ENCODE measurements around the gene DPM3.

The DPM3 gene

DNA sequence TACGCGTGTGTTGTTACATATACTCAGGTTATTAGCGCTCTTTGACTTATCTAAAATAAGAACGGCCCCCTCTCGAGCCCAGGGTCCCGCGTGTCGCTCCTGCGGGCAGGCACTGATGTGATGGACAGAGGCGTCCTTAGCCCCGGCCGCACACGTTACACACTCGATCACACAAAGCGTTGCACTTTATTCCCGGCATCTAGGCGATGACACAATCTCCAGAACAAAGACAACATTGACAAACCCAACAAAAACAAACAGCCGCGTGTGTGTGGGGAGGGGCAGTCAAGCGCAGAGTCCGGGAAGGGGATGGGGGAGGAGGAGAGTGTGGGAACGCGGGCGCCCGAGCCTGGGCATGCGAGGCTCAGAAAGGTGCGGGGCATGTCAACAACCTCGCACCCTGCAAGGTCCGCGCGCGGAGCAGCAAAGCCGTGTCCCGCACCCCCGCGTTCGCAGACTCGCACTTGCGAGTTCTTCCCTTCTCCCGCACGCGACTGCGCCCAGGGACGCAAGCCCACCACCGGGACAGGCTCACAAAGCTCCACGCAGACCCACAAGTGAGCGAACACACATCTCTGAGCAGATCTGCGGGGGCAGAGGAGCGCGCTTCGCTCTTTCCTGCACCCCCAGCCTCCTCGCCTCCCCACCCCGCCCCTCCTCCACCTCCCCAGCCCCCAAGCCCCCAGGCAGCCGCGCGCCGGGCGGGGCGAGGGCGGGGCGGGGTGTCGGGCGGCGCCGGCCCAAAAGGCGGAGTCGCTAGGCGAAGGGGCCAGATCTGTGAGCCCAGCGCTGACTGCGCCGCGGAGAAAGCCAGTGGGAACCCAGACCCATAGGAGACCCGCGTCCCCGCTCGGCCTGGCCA, 13.0 kb downstream of the DPM3 start, which contains the start of gene EFNA1:
Gene EFNA1 (plus strand): TSS at position 772 of the 862 bp plus-strand sequence. CDS start 102 bp downstream, outside the sequence.
- H3K4me3 ChIP-seq (ENCODE audit: low read depth, low read length), result peak within 1 kb of the TSS; percentile 45
- DNase-seq (ENCODE audit: low read depth, low spot score), result peak; percentile 39
- TF ChIP-seq, protein P1, sequence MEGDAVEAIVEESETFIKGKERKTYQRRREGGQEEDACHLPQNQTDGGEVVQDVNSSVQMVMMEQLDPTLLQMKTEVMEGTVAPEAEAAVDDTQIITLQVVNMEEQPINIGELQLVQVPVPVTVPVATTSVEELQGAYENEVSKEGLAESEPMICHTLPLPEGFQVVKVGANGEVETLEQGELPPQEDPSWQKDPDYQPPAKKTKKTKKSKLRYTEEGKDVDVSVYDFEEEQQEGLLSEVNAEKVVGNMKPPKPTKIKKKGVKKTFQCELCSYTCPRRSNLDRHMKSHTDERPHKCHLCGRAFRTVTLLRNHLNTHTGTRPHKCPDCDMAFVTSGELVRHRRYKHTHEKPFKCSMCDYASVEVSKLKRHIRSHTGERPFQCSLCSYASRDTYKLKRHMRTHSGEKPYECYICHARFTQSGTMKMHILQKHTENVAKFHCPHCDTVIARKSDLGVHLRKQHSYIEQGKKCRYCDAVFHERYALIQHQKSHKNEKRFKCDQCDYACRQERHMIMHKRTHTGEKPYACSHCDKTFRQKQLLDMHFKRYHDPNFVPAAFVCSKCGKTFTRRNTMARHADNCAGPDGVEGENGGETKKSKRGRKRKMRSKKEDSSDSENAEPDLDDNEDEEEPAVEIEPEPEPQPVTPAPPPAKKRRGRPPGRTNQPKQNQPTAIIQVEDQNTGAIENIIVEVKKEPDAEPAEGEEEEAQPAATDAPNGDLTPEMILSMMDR (IDR thresholded peaks at IDR 0.05; ENCODE audit: low read depth, low read length), result no peak
- in situ Hi-C loops (cut with HindIII; ENCODE audit: low sequenced_read_pairs), result no loop called here

DNA sequence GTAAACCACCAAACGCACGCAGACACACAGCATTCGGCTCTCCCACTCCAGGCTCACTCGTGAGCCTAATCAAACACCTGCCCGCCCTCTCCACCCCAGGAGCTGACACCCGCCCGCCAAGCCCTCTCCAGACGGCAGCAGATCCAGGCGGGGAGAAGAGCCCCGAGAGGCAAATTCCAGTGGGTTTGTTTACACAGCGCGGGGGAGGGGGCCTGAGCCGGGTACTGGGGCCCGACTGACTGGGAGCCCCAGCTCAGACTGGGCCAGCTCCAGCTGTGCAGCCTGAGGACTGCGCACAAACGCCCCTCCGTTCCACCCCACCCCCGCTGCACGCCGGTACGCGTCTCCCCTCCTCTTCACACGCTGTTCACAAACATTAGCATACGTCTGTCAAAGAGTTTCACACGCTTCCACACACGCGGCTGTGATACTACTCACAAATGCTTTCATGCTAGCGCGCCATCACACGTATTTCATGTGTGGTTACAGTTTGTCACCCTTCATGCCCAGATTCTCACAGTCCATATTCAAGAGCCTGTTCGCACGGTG, 13.7 kb downstream of the DPM3 start:
- TF ChIP-seq, protein P1 (IDR thresholded peaks at IDR 0.05; ENCODE audit: low read depth, low read length), result no peak
- DNase-seq (ENCODE audit: low read depth, low spot score), result peak; percentile 28
- in situ Hi-C loops (cut with HindIII; ENCODE audit: low sequenced_read_pairs), result no loop called here
- peak overlapping the region; percentile 2 for H3K4me3 ChIP-seq (ENCODE audit: low read depth, low read length)

DNA sequence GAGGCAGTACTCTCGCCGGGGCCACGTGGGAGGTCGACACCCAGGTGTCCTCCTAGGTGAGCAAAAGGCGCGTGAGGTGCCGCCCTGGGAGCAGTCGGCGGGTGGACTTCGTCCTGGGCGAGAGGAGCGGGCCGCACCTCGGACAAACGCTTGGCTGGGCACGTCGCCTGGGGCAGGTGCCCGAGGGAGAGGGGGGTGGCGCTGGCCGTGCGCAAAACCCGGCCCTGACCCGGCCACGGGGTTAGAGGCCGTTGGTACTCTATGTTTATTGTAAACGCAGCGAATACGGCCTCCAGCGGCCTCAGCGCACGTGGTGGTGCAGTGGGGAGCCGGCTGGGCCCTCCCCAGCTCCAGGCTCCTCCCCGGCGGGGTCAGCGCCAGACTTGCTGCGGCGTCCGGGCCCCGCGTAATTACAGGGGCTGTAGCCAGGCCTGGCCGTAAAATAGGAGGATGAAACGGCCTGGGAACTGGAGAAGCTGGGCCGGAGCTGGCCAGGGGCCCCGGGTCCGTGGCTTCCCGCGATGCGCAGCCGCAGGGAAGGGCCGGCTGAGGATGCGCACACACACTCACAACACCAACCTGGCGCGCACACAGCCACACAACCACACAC, 14.3 kb downstream of the DPM3 start:
- H3K4me3 ChIP-seq (ENCODE audit: low read depth, low read length), result no peak overlapping the region
- TF ChIP-seq, protein P1 (IDR thresholded peaks at IDR 0.05; ENCODE audit: low read depth, low read length), result no peak
- in situ Hi-C loops (cut with HindIII; ENCODE audit: low sequenced_read_pairs), result no loop called here
- no peak for DNase-seq (ENCODE audit: low read depth, low spot score)

DNA sequence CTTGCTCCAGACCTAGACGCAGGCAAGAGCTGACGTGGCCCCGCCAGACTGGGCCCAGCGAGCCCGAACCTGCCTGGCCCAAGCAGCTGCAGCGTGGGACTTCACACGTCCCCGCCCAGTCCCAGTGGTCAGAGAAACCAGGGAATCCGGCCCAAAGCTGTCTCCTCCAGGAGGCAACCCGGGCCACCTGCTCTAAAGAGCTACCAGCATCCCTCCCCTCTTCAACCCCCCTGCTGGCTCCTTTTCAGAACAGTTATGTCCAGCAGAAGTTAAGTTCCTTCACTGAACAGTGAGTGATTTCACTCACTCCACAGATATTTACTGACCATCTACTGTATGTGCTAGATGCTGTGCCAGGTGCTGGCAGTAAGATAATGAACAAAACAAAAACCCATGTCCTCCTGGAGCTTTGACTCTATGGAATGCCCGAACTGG, 14.8 kb downstream of the DPM3 start:
- TF ChIP-seq, protein P1 (IDR thresholded peaks at IDR 0.05; ENCODE audit: low read depth, low read length), result no peak
- no peak overlapping the region for H3K4me3 ChIP-seq (ENCODE audit: low read depth, low read length)
- in situ Hi-C loops (cut with HindIII; ENCODE audit: low sequenced_read_pairs), result no loop called here
- DNase-seq (ENCODE audit: low read depth, low spot score), result no peak

DNA sequence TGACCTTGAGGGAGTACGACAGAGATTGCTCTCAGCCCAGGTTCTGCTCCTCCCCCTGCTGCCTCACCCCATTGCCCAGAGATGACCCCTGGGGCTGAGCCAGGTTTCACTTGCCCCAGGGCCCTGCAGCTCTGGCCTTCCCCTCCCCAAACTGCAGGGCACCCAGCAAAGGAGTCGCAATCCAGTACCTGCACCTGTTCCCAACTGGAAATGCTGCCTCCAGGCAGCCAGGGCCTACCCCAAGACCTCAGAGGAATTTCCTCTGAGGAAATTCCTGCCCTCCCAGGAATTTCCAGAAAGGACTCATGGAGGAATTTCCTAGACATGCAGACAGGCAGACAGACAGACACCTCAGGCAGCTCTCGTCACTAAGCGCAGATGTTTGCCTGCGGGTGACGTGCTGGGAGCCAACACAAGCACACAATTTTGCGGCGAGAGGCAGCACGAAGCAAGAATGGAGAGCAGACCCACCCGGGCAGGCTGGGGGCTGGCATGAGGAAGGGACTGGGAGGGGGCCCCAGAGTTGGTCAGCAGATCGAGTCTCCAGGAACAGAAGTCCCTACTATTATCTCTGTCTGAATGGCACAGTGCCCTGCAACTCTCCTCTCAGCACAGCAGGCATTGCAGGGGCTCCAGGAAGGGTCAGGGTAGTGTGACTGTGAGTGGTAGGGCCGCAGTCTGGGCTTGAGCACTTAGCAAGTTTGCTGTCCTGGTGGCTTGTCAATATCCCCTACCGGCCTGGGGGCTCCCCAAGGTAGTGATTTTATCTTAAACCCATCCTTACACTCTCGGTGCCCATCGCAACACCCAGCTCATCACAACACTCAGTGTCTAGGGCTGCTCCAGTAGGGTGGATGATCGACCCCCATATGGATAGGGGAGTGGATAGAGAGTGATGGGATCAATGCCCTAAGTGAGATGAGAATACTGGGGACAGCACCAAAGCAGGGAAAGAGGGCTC, 15.5 kb downstream of the DPM3 start:
- no peak for DNase-seq (ENCODE audit: low read depth, low spot score)
- no peak overlapping the region for H3K4me3 ChIP-seq (ENCODE audit: low read depth, low read length)

More for the DNA sequence above, 15.5 kb downstream of the DPM3 start:
- TF ChIP-seq, protein P1 (IDR thresholded peaks at IDR 0.05; ENCODE audit: low read depth, low read length), result no peak
- in situ Hi-C loops (cut with HindIII; ENCODE audit: low sequenced_read_pairs), result no loop called here
